A673 (cell line): Measurements from ENCODE around the gene MPP1. TPM values are rescaled to one million over a fixed set of nuclear protein-coding genes. Genes with fewer than 3 reads are reported as not detected.

Source experiments
- Bru-seq: library from RNA; stranded (reverse); fragments of 400-500 nt; gene quantifications from one replicate; lab custom pipeline; 2021; lab: Mats Ljungman, UMichigan
- BruChase-seq, 2 experiments: library from RNA; stranded (reverse); fragments of 400-500 nt; gene quantifications; one replicate each; lab custom pipeline; 2021; lab: Mats Ljungman, UMichigan
- BruUV-seq: library from RNA; stranded (reverse); fragments of 400-500 nt; replicated peaks from 2 replicates; lab custom pipeline; 2021; lab: Mats Ljungman, UMichigan
- CTCF ChIA-PET: fragments of 300-600 bp; sonication (Branson Sonifier 250); formaldehyde crosslinking; loops from one replicate; lab custom pipeline; 2022; ENCODE audit warnings: antibody characterized with exemption; lab: Charles Lee
- POLR2A ChIA-PET: fragments of 300-600 bp; sonication (Branson Sonifier 250); formaldehyde crosslinking; loops from one replicate; lab custom pipeline; 2022; ENCODE audit warnings: antibody characterized with exemption; ENCODE audit not compliant: low non-redundant PET; lab: Charles Lee
- DNase-seq: peaks from one replicate; pipeline ENCODE4 v3.0.0-alpha.2; 2015; ENCODE audit warnings: low spot score
- H3K27ac ChIP-seq: fragments of 200-600 bp; sonication (generic); 2 replicates; pipeline ENCODE4 v1.5.1; 2016; ENCODE audit warnings: mixed run types, low read depth, mild to moderate bottlenecking, mixed read lengths, antibody characterized with exemption, low read length; ENCODE audit not compliant: poor library complexity, severe bottlenecking
- H3K27me3 ChIP-seq: fragments of 200-600 bp; sonication (generic); replicated peaks from 2 replicates; pipeline ENCODE4 v1.6.1; 2017; ENCODE audit warnings: mixed run types, low read depth, mild to moderate bottlenecking, mixed read lengths, antibody characterized with exemption, low read length; ENCODE audit not compliant: insufficient read depth, poor library complexity
- H3K36me3 ChIP-seq: fragments of 200-600 bp; sonication (generic); 2 replicates; pipeline ENCODE4 v1.6.1; 2016; ENCODE audit warnings: mixed run types, mild to moderate bottlenecking, mixed read lengths, antibody characterized with exemption, low read length; ENCODE audit not compliant: insufficient read depth, poor library complexity, severe bottlenecking
- H3K4me1 ChIP-seq: fragments of 200-600 bp; sonication (generic); 2 replicates; pipeline ENCODE4 v1.6.1; 2017; ENCODE audit warnings: mixed run types, mild to moderate bottlenecking, mixed read lengths, antibody characterized with exemption, low read length; ENCODE audit not compliant: insufficient read depth, poor library complexity, severe bottlenecking
- H3K4me3 ChIP-seq: fragments of 200-600 bp; sonication (generic); 2 replicates; pipeline ENCODE4 v1.5.1; 2016; ENCODE audit warnings: low read depth, mixed run types, mild to moderate bottlenecking, mixed read lengths, low read length; ENCODE audit not compliant: poor library complexity, severe bottlenecking
- H3K9me3 ChIP-seq: fragments of 200-600 bp; sonication (generic); 2 replicates; pipeline ENCODE4 v1.6.1; 2016; ENCODE audit warnings: mixed run types, low read depth, mild to moderate bottlenecking, mixed read lengths, antibody characterized with exemption, low read length; ENCODE audit not compliant: poor library complexity, severe bottlenecking
- CTCF ChIP-seq: fragments of 300-800, 200-600 bp; sonication (generic); conservative IDR thresholded peaks from 2 replicates; pipeline ENCODE4 v1.5.1; 2017; ENCODE audit warnings: low read depth, mild to moderate bottlenecking, antibody characterized with exemption, low read length, moderate library complexity, mixed read lengths
- EZH2 ChIP-seq: fragments of 200-600 bp; sonication (generic); IDR thresholded peaks from 2 replicates; pipeline ENCODE4 v1.6.1; 2017; ENCODE audit warnings: borderline replicate concordance, low read depth, mild to moderate bottlenecking, mixed read lengths, antibody characterized with exemption, low read length; ENCODE audit not compliant: poor library complexity, severe bottlenecking
- intact Hi-C: fragments of 100-400 bp; cut with micrococcal nuclease; formaldehyde crosslinking; loops from one replicate; pipeline ENCODE4 v1.10.0; 2022; ENCODE audit not compliant: unreplicated experiment
- long read RNA-seq: library from polyadenylated mRNA; stranded (forward); transcript quantifications from one replicate; pipeline ENCODE4 v2.0.0, GENCODE V29; 2022
- total RNA-seq: library from RNA; stranded (reverse); gene quantifications from 2 replicates; pipeline ENCODE4 v1.2.3, GENCODE V29; 2021

MPP1 gene
- total RNA-seq: 10.4 and 14.8 TPM in 2 replicates
- percentile 44 among the genes with signal in this experiment for Bru-seq, nascent RNA
- BruChase-seq, experiment 1, labeled RNA remaining after a 2-hour chase: percentile 48 among the genes with signal in this experiment
- percentile 43 among the genes with signal in this experiment for BruChase-seq, experiment 2, labeled RNA remaining after a 6-hour chase
- long read RNA-seq, transcript MPP1-202 (12 exons, 2,042 nt): major isoform, 19 of 23 reads
- long read RNA-seq, partial matches to known transcripts: 1 of 23 reads
- long read RNA-seq, other reads (novel, unspliced or antisense): 3 of 23 reads

DNA sequence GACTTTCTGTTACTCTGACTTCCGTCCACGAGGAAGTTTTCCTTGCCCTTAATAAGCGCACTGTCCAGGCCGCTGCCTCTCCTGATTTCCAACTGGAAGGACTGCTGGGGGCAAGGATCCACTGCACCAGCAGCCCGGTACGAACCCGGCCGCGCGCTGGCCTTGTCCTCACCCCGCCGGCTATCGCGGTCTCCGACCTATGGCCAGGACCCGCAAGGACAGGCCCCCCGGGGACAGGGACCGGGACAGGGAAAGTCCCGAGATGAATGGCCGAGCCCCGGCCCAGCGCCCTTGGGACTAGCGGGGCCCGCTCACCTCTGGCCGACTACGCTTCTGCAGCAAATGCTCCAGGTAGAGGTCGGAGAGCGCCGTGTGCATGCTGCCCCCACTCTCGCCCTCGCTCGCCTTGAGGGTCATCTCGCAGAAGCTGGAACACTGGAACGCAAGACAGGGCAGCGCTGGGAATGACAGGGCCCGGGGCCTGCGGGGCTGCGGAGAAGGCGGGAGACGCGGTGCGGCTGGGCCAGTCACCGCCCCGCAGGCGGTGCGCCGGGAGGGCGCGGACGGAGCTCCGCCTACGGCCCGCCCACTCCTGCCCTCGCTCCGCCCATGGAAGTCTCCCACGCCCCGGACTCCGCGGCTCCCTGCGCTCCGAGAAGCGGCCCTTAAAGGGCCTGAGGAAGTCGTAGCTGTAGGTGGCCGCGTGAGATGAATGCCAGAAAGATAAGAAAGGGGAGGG lies at the start of gene MPP1:
TSS of gene MPP1 (minus strand) at position 529 of the 739 bp plus-strand sequence. CDS start at position 417, 112 bp downstream.
- BruUV-seq: no TSS peak
- no peaks in the 10 kb centered on the region for H3K27me3 ChIP-seq
- intact Hi-C loops: no loop called here
- peak within 1 kb of the TSS; percentile 65 for H3K4me3 ChIP-seq
- ChIA-PET POLR2A (interaction anchor here (0.6 kb wide), 1 partner anchor 35 kb away, joined by 11 read pairs; no protein-coding TSS in a partner anchor), CTCF (no interaction called here)
- peak; percentile 70 for DNase-seq
- no peak within 1 kb of the TSS for H3K27ac ChIP-seq
- no peaks in the 10 kb centered on the region for H3K36me3 ChIP-seq
- TF ChIP-seq CTCF (no peak), EZH2 (no peak)
- H3K9me3 ChIP-seq: no peaks in the 10 kb centered on the region
- no peaks in the 10 kb centered on the region for H3K4me1 ChIP-seq

DNA sequence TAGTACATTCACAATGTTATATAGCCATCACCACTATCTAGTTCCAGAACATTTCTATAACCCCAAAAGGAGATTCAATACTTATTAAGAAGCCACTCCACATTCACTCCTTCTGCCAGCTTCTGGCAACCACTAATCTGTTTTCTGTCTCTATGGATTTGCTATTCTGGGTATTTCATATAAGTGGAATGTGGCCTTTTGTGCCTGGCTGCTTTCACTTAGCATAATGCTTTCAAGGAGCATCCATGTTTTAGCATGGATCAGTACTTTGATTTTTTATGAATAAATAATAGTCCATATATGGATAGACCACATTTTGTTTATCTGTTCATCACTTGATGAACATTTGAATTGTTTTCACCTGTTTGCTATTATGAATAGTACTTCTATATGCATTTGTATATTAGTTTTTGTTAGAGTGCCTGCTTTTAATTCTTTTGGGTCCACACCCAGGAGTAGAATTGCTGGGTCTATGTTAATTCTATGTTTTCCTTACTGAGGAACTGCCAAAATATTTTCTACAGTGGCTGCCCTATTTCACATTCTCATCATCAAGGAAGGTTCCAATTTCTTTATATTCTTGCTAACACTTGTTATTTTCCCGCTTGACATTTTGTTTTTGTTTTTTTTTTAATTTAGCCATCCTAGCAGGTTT lies 45.8 kb upstream of the MPP1 start:
- Histone ChIP-seq H3K4me3 (no peak overlapping the region), H3K4me1 (no peaks in the 10 kb centered on the region), H3K27ac (no peak overlapping the region), H3K9me3 (no peaks in the 10 kb centered on the region), H3K27me3 (no peaks in the 10 kb centered on the region), H3K36me3 (no peaks in the 10 kb centered on the region)
- POLR2A ChIA-PET: no interaction called here
- intact Hi-C loops: no loop called here
- BruUV-seq: no TSS peak
- CTCF ChIA-PET: no interaction called here
- TF ChIP-seq CTCF: no peak
- DNase-seq: no peak

GRCh38 chrX:154840856-154841255 lies 35.6 kb upstream of the MPP1 start:
- intact Hi-C loops: loop anchor here (5.0 kb wide), 1 partner anchor 94 kb away; no protein-coding TSS in a partner anchor
- Histone ChIP-seq H3K36me3 (no peaks in the 10 kb centered on the region), H3K4me3 (no peak overlapping the region), H3K9me3 (no peaks in the 10 kb centered on the region), H3K4me1 (no peaks in the 10 kb centered on the region), H3K27ac (no peak overlapping the region), H3K27me3 (no peaks in the 10 kb centered on the region)
- POLR2A ChIA-PET: no interaction called here
- peak; percentile 60 for DNase-seq
- BruUV-seq: no TSS peak
- TF ChIP-seq CTCF (peak; percentile 51; the same call in 1 of the 2 replicates), EZH2 (no peak)
- CTCF ChIA-PET: interaction anchor here (0.6 kb wide), 1 partner anchor 258 kb away, joined by 4 read pairs; no protein-coding TSS in a partner anchor
